Endothelial cell of umbilical vein (primary cell): Measurements from ENCODE around the gene COL5A1. TPM values are rescaled to one million over a fixed set of nuclear protein-coding genes. Genes with fewer than 3 reads are reported as not detected.

Experiments used
- BruUV-seq: library from RNA; stranded (reverse); fragments of 400-500 nt; replicated peaks from 2 replicates; lab custom pipeline; 2021; lab: Mats Ljungman, UMichigan
- CTCF ChIA-PET: fragments of 300-600, 350-600 bp; sonication (Branson Sonifier 250); formaldehyde crosslinking; loops from one replicate; lab custom pipeline; 2021; ENCODE audit warnings: antibody characterized with exemption, inconsistent platforms; lab: Charles Lee
- POLR2A ChIA-PET: fragments of 300-600, 350-600 bp; sonication (Branson Sonifier 250); formaldehyde crosslinking; loops from one replicate; lab custom pipeline; 2021; ENCODE audit warnings: antibody characterized with exemption, inconsistent platforms; lab: Charles Lee
- DNase-seq: peaks from one replicate; pipeline ENCODE4 v3.0.0-alpha.2; 2011; ENCODE audit warnings: low read depth, low spot score
- FAIRE-seq: peaks from 2 replicates; lab custom pipeline; 2011; peaks lifted over from hg19 to GRCh38; lab: Jason Lieb, UNC
- H2AFZ ChIP-seq: 2 replicates; pipeline ENCODE4 v1.6.0; 2012; ENCODE audit warnings: low read depth, low read length, control low read depth, inconsistent platforms
- H3K27ac ChIP-seq: 2 replicates; pipeline ENCODE4 v1.5.1; 2011; ENCODE audit warnings: low read depth, mild to moderate bottlenecking, control low read depth, low read length, moderate library complexity; ENCODE audit not compliant: insufficient read depth
- H3K27me3 ChIP-seq, 2 experiments: 2 replicates each; pipeline versions ENCODE4 v1.6.0 to v1.6.1; 2011; ENCODE audit warnings: low read length in 2 of 2, mixed read lengths in 1 of 2; ENCODE audit not compliant: control insufficient read depth in 2 of 2, insufficient read depth in 2 of 2
- H3K36me3 ChIP-seq, 2 experiments: 2 replicates in 1 of 2; 3 replicates in 1 of 2; pipeline ENCODE4 v1.5.1; 2011; ENCODE audit warnings: low read length in 2 of 2, mild to moderate bottlenecking in 1 of 2, moderate library complexity in 1 of 2; ENCODE audit not compliant: control insufficient read depth in 2 of 2, insufficient read depth in 2 of 2; ENCODE audit errors: extremely low read depth in 1 of 2
- H3K4me1 ChIP-seq: 3 replicates; pipeline ENCODE4 v1.5.1; 2011; ENCODE audit warnings: mild to moderate bottlenecking, low read length; ENCODE audit not compliant: control insufficient read depth, insufficient read depth; ENCODE audit errors: extremely low read depth
- H3K4me2 ChIP-seq: 2 replicates; pipeline ENCODE4 v1.6.1; 2011; ENCODE audit warnings: low read length, control low read depth, mixed read lengths; ENCODE audit not compliant: insufficient read depth
- H3K4me3 ChIP-seq, 3 experiments: fragments of 200-600 bp in 1 of 3; sonication (generic), shearing (Covaris generic) in 1 of 3; replicated peaks in 1 of 3; 2 replicates each; pipeline ENCODE4 v1.5.1; 2011 to 2016; ENCODE audit warnings: control low read depth in 3 of 3, low read length in 3 of 3, mild to moderate bottlenecking in 2 of 3, inconsistent platforms in 1 of 3, low read depth in 1 of 3, moderate library complexity in 1 of 3; ENCODE audit not compliant: insufficient read depth in 1 of 3
- H3K79me2 ChIP-seq: 2 replicates; pipeline ENCODE4 v1.6.0; 2012; ENCODE audit warnings: low read length, inconsistent platforms; ENCODE audit not compliant: control insufficient read depth, insufficient read depth
- H3K9ac ChIP-seq: replicated peaks from 2 replicates; pipeline ENCODE3; 2011; ENCODE audit warnings: low read length, control low read depth; ENCODE audit not compliant: insufficient read depth; ENCODE audit errors: extremely low read depth
- H3K9me1 ChIP-seq: replicated peaks from 3 replicates; pipeline ENCODE4 v1.6.0; 2011; ENCODE audit warnings: mild to moderate bottlenecking, low read length; ENCODE audit not compliant: control insufficient read depth, insufficient read depth; ENCODE audit errors: extremely low read depth
- H3K9me3 ChIP-seq: replicated peaks from 2 replicates; pipeline ENCODE4 v1.5.1; 2012; ENCODE audit warnings: low read length, inconsistent platforms; ENCODE audit not compliant: control insufficient read depth, insufficient read depth
- H4K20me1 ChIP-seq: replicated peaks from 2 replicates; pipeline ENCODE3; 2011; ENCODE audit warnings: mild to moderate bottlenecking, low read length; ENCODE audit not compliant: control insufficient read depth, insufficient read depth; ENCODE audit errors: extremely low read depth
- EZH2 ChIP-seq: IDR thresholded peaks from 2 replicates; pipeline ENCODE4 v1.6.1; 2012; ENCODE audit warnings: borderline replicate concordance, low read depth, mild to moderate bottlenecking, moderate library complexity, low read length, inconsistent platforms; ENCODE audit not compliant: severe bottlenecking
- FOS ChIP-seq: IDR thresholded peaks from 2 replicates; pipeline ENCODE4 v1.6.1; 2011; ENCODE audit warnings: mild to moderate bottlenecking, low read length, moderate library complexity, borderline replicate concordance; ENCODE audit not compliant: insufficient read depth
- GATA2 ChIP-seq: IDR thresholded peaks from 2 replicates; pipeline ENCODE4 v1.7.0; 2011; ENCODE audit warnings: low read depth, mild to moderate bottlenecking, moderate library complexity, mixed read lengths, low read length; ENCODE audit not compliant: insufficient read length, insufficient read depth
- JUN ChIP-seq: IDR thresholded peaks from 2 replicates; pipeline ENCODE4 v1.6.1; 2011; ENCODE audit warnings: borderline replicate concordance, low read depth; ENCODE audit not compliant: insufficient read length, insufficient read depth
- MYC ChIP-seq: IDR thresholded peaks from one replicate; pipeline ENCODE4 v1.6.1; 2011; ENCODE audit warnings: mild to moderate bottlenecking, low read depth, low read length
- POLR2A ChIP-seq: IDR thresholded peaks from 2 replicates; pipeline ENCODE4 v1.6.1; 2012; ENCODE audit warnings: low read depth, mild to moderate bottlenecking, control low read depth, low read length
- POLR2AphosphoS5 ChIP-seq: IDR thresholded peaks from 2 replicates; pipeline ENCODE4 v1.6.1; 2012; ENCODE audit warnings: low read depth, mild to moderate bottlenecking, control low read depth, low read length, moderate library complexity; ENCODE audit not compliant: insufficient read depth
- dilution Hi-C: fragments of 300-500 bp; cut with MboI; formaldehyde crosslinking; loops from one replicate; pipeline ENCODE4 v1.15.0; 2019; ENCODE audit warnings: low sequenced_read_pairs; ENCODE audit not compliant: extremely low pct_ligation_motif_present
- intact Hi-C: fragments of 100-400 bp; cut with micrococcal nuclease; formaldehyde crosslinking; loops from one replicate; pipeline ENCODE4 v1.10.0; 2022
- polyA plus RNA-seq, 4 experiments: library from polyadenylated mRNA; depleted of rRNA in 3 of 4; stranded (reverse) in 3 of 4; unstranded in 1 of 4; fragments of >200 nt; gene quantifications; 2 replicates each; pipeline versions ENCODE4 v1.2.1 to v1.2.3, GENCODE V29; 2011 to 2012; ENCODE audit warnings: missing spikeins in 1 of 4
- total RNA-seq: library from RNA; stranded (reverse); gene quantifications from 2 replicates; pipeline ENCODE4 v1.2.3, GENCODE V29; 2021
- TF ChIP-seq, protein P1 (sequence below), 2 donors: IDR thresholded peaks; 1 replicate in 1 of 2; 2 replicates in 1 of 2; pipeline ENCODE4 v1.5.1; 2011; ENCODE audit warnings: low read length in 2 of 2, mild to moderate bottlenecking in 2 of 2, moderate library complexity in 2 of 2, control low read depth in 1 of 2, inconsistent platforms in 1 of 2, low read depth in 1 of 2; ENCODE audit not compliant: insufficient read depth in 1 of 2; ENCODE audit errors: extremely low read depth in 1 of 2
- TF ChIP-seq, protein P2 (sequence below): IDR thresholded peaks from 2 replicates; pipeline ENCODE4 v1.6.1; 2011; ENCODE audit not compliant: insufficient read depth, insufficient read length

COL5A1 gene
- total and polyA plus RNA-seq, 2 donors (not counting 3 experiments of a cell fraction or from before 2014, with no cell fraction given), result 97.4 to 175 TPM

DNA sequence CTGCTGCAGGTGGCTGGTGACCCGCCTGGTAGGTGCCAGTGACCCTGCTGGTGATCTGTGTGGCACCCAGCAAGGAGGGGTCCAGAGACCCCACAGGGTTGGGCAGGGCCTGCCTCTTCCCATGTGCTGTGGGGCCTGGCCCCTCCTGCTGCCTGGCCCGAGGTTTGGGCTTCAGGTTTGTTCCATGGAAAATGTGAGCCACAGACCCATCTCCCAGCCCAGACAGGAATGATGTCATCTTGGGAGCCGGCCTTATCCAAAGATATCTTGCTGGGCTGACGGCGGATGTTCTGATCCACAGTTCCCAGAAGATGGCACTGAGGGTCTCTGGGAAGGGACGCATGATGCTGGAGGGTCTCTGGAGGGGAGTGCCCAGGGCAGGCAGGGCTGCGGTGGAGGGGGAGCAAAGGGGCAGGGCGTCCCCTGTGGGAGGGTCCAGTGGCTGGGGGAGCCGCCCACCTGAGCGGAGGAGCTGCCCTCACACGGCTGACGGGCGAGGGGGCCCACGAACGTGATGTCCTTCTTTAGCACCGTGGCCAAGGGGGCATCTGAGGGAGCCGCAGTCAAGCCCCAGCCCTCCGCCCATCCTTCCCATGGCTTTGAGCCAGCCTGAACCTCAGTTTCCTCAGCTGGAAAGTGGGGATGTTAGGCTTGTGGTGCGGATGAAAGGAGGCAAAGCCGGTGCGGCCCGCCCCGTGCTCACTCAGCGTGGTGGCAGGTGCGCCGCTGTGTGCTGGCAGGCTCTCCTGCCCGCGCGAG is 68.1 kb downstream of the COL5A1 start:
- FAIRE-seq (no peak), DNase-seq (no peak)
- no peak overlapping the region for H2AFZ ChIP-seq
- BruUV-seq, result no TSS peak
- H3K4me3 ChIP-seq, result no peak overlapping the region
- no peak for TF ChIP-seq POLR2AphosphoS5
- TF ChIP-seq POLR2A, result no peak
- no peak for TF ChIP-seq JUN
- no peak for TF ChIP-seq FOS
- no peak for TF ChIP-seq GATA2
- TF ChIP-seq, protein P1, sequence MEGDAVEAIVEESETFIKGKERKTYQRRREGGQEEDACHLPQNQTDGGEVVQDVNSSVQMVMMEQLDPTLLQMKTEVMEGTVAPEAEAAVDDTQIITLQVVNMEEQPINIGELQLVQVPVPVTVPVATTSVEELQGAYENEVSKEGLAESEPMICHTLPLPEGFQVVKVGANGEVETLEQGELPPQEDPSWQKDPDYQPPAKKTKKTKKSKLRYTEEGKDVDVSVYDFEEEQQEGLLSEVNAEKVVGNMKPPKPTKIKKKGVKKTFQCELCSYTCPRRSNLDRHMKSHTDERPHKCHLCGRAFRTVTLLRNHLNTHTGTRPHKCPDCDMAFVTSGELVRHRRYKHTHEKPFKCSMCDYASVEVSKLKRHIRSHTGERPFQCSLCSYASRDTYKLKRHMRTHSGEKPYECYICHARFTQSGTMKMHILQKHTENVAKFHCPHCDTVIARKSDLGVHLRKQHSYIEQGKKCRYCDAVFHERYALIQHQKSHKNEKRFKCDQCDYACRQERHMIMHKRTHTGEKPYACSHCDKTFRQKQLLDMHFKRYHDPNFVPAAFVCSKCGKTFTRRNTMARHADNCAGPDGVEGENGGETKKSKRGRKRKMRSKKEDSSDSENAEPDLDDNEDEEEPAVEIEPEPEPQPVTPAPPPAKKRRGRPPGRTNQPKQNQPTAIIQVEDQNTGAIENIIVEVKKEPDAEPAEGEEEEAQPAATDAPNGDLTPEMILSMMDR (IDR thresholded peaks at IDR 0.05; ENCODE audit: extremely low read depth in 1 of 2, insufficient read depth in 1 of 2, low read depth in 1 of 2, low read length in 2 of 2), result no peak
- TF ChIP-seq EZH2, result no peak
- TF ChIP-seq, protein P2, sequence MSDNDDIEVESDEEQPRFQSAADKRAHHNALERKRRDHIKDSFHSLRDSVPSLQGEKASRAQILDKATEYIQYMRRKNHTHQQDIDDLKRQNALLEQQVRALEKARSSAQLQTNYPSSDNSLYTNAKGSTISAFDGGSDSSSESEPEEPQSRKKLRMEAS, result no peak
- TF ChIP-seq MYC, result no peak
- CTCF ChIA-PET, result no interaction called here
- H3K4me2 ChIP-seq, result no peak overlapping the region
- no peaks in the 10 kb centered on the region for H3K4me1 ChIP-seq
- no peaks in the 10 kb centered on the region for H3K9me3 ChIP-seq
- no peak overlapping the region for H3K9ac ChIP-seq
- intact Hi-C loops (no loop called here), dilution Hi-C loops (no loop called here)
- no peaks in the 10 kb centered on the region for H3K27me3 ChIP-seq
- H3K79me2 ChIP-seq, result peaks cover 7% of the 10 kb centered on the region
- H3K36me3 ChIP-seq, result peaks cover 3% of the 10 kb centered on the region in 2 experiments
- POLR2A ChIA-PET, result no interaction called here
- no peak overlapping the region for H3K27ac ChIP-seq
- H3K9me1 ChIP-seq, result no peaks in the 10 kb centered on the region
- H4K20me1 ChIP-seq, result no peaks in the 10 kb centered on the region
